HCT116 (cell line): Measurements from ENCODE around the gene PCLO.

ENCODE experiments used
- CBX3 ChIP-seq: IDR thresholded peaks from 2 replicates; pipeline ENCODE4 v1.6.1; 2012; ENCODE audit warnings: low read depth
- CEBPB ChIP-seq: IDR thresholded peaks from 2 replicates; pipeline ENCODE4 v1.6.1; 2012; ENCODE audit warnings: low read depth
- EZH2 ChIP-seq: fragments of 200-600 bp; sonication (generic); IDR thresholded peaks from 2 replicates; pipeline ENCODE4 v1.6.1; 2017; ENCODE audit warnings: antibody characterized with exemption, mixed run types
- EZH2phosphoT487 ChIP-seq: fragments of 200-600 bp; IDR thresholded peaks from 2 replicates; pipeline ENCODE4 v1.6.1; 2018; ENCODE audit warnings: antibody characterized with exemption, borderline replicate concordance
- JUND ChIP-seq: IDR thresholded peaks from 2 replicates; pipeline ENCODE4 v1.6.1; 2012
- POLR2A ChIP-seq: IDR thresholded peaks from 2 replicates; pipeline ENCODE4 v1.7.0; 2011; ENCODE audit warnings: borderline replicate concordance; ENCODE audit not compliant: insufficient read depth, insufficient read length; ENCODE audit errors: extremely low read depth
- SIN3A ChIP-seq: IDR thresholded peaks from 2 replicates; pipeline ENCODE4 v1.6.1; 2012; ENCODE audit warnings: low read depth
- TCF7L2 ChIP-seq: IDR thresholded peaks from 2 replicates; pipeline ENCODE4 v1.7.0; 2011; ENCODE audit warnings: borderline replicate concordance, inconsistent platforms; ENCODE audit not compliant: insufficient read depth, insufficient read length; ENCODE audit errors: extremely low read depth
- YY1 ChIP-seq: IDR thresholded peaks from 2 replicates; pipeline ENCODE4 v1.6.1; 2011; ENCODE audit warnings: low read length, low read depth, moderate library complexity, mild to moderate bottlenecking; ENCODE audit not compliant: insufficient replicate concordance; ENCODE audit errors: extremely low read depth
- ZNF274 ChIP-seq: fragments of 200-500 bp; sonication (Bioruptor generic); IDR thresholded peaks from 2 replicates; pipeline ENCODE4 v1.6.1; 2014; ENCODE audit warnings: mild to moderate bottlenecking, low read depth, low read length, inconsistent platforms
- TF ChIP-seq, protein P1 (sequence below), 3 experiments: fragments of 200-600 bp in 1 of 3; sonication (generic) in 1 of 3; IDR thresholded peaks in 2 of 3; conservative IDR thresholded peaks in 1 of 3; 2 replicates each; pipeline ENCODE4 v1.5.1; 2012 to 2017; ENCODE audit warnings: low read depth in 2 of 3, low read length in 2 of 3, antibody characterized with exemption in 1 of 3, borderline replicate concordance in 1 of 3, control low read depth in 1 of 3, mild to moderate bottlenecking in 1 of 3, mixed read lengths in 1 of 3, mixed run types in 1 of 3, moderate library complexity in 1 of 3; ENCODE audit not compliant: insufficient read depth in 1 of 3
- TF ChIP-seq, protein P2 (sequence below): IDR thresholded peaks from 2 replicates; pipeline ENCODE4 v1.6.1; 2012
- TF ChIP-seq, protein P3 (sequence below): IDR thresholded peaks from 2 replicates; pipeline ENCODE4 v1.6.1; 2012

DNA sequence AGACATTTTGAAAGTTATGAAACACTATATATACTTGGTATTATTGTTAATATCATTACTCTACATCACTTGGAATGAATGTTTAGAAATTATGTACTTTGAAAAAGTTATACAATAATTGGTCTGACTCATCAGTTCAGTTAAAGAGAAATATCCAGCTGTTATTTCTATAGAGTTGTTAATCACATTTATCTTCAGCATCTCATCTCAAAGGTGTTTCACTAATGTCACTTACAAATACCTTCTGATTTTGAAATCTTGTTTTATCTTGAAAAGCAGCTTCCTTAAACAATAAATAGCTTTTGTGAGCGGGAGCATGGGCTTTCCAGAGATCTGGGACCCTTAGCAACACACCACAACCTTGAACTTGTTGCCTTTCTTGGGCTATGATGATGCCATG is 205.2 kb downstream of the PCLO start:
- TF ChIP-seq JUND: no peak
- no peak for TF ChIP-seq ZNF274
- TF ChIP-seq, protein P1, sequence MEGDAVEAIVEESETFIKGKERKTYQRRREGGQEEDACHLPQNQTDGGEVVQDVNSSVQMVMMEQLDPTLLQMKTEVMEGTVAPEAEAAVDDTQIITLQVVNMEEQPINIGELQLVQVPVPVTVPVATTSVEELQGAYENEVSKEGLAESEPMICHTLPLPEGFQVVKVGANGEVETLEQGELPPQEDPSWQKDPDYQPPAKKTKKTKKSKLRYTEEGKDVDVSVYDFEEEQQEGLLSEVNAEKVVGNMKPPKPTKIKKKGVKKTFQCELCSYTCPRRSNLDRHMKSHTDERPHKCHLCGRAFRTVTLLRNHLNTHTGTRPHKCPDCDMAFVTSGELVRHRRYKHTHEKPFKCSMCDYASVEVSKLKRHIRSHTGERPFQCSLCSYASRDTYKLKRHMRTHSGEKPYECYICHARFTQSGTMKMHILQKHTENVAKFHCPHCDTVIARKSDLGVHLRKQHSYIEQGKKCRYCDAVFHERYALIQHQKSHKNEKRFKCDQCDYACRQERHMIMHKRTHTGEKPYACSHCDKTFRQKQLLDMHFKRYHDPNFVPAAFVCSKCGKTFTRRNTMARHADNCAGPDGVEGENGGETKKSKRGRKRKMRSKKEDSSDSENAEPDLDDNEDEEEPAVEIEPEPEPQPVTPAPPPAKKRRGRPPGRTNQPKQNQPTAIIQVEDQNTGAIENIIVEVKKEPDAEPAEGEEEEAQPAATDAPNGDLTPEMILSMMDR (IDR thresholded peaks at IDR 0.05 in 2 of 3, conservative IDR thresholded peaks at IDR 0.05 in 1 of 3; ENCODE audit: borderline replicate concordance in 1 of 3, insufficient read depth in 1 of 3, low read depth in 2 of 3, low read length in 2 of 3): no peak
- TF ChIP-seq POLR2A: no peak
- no peak for TF ChIP-seq TCF7L2
- TF ChIP-seq YY1: no peak
- no peak for TF ChIP-seq EZH2phosphoT487
- no peak for TF ChIP-seq EZH2
- TF ChIP-seq, protein P2, sequence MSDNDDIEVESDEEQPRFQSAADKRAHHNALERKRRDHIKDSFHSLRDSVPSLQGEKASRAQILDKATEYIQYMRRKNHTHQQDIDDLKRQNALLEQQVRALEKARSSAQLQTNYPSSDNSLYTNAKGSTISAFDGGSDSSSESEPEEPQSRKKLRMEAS: no peak
- TF ChIP-seq, protein P3, sequence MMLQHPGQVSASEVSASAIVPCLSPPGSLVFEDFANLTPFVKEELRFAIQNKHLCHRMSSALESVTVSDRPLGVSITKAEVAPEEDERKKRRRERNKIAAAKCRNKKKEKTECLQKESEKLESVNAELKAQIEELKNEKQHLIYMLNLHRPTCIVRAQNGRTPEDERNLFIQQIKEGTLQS: no peak
- TF ChIP-seq SIN3A: no peak
- TF ChIP-seq CEBPB: no peak
- TF ChIP-seq CBX3: no peak
